ENCODE results near the gene NHERF1.

Gene NHERF1

DNA sequence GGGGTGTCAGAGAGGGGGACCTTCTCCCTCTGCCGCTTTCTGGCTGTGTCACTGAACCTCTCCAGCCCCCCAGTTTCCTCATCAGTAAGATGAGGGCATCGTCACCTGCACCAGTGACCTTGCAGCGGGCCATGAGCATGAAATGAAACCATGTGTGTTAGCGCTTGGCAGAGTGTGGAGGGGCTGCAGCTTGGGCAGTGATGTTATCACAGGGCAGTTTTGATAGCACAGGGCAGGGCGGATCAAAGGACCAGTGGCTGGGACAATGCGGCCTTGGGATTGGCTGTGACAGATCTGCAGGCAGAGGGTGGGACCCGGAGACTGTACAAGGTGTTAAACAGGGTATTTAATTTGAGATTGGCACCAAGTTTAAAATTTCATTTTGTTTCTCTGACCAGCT is 66.6 kb downstream of the NHERF1 start:
- no peak for DNase-seq

DNA sequence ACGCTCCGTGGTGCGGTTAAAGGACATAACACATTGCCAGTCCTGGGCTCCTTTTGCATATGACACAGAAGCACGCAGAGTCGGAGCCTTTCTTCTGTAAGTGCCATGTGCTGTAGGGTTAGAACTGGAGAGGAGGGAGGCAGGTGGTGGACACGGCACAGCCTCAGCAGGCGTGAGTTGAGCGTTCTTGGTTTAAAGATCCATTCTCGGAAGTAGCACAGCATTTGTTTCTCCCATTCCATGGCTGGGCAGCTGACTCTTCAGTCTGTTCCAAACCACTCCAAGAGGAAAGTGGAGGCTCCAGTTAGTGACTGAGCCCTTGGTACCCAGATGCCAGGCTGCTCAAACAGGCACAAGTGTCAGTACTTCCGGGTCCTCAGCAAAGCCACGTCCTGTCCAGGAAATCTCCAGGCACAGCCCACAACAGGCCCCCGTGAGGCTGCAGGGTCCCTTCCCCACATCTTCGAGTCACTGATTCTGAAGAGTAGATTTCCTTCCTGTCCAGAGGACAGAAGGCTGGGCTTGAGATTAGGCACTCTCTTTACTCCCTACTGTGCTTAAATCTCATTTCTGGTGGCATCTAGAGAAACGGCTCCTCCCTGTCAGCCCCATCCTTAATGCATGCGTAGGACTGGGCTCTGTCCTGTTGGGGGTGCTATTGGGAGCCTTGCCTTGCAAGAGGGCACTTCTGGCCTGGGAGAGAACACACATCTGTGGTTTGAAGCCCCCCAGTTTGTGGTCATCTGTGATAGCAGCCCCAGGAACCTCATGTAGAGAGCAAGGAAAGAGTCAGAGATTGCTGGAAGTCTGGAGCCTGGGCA is 67.3 kb downstream of the NHERF1 start:
- DNase-seq = no peak

DNA sequence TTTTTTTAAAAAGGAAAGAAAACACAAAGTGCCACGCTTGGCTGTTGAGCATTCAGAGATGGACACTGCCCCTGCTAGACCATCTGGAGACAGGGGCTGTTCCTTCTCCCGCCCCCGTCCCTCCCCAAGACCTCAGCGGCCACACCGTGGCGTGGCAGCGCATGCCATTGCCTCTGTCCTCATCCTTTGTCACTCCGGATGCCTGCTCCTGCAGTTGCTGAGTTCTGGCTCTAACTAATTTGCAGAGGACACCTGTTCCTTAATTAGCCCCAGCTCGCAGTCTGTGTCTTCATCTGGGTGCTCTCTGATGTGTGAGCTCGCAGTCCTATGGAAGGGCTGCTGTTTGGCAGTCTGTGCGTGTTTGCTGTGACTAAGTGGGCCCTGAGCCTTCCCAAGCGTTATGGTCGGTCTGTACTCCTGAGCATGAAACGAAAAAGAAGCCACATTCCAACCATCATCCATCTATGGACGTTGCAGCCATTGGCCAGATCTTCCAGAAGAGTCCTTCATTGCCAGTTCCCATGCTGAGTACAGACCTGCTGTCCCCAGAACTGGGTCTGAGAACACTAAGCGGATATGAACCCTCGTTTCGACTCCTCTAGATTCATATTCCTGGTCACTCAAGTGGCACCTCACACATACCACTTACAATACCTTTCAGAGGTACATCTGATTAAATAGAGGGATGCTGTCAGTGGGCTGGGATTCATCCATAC is 68.6 kb downstream of the NHERF1 start:
- DNase-seq = no peak

DNA sequence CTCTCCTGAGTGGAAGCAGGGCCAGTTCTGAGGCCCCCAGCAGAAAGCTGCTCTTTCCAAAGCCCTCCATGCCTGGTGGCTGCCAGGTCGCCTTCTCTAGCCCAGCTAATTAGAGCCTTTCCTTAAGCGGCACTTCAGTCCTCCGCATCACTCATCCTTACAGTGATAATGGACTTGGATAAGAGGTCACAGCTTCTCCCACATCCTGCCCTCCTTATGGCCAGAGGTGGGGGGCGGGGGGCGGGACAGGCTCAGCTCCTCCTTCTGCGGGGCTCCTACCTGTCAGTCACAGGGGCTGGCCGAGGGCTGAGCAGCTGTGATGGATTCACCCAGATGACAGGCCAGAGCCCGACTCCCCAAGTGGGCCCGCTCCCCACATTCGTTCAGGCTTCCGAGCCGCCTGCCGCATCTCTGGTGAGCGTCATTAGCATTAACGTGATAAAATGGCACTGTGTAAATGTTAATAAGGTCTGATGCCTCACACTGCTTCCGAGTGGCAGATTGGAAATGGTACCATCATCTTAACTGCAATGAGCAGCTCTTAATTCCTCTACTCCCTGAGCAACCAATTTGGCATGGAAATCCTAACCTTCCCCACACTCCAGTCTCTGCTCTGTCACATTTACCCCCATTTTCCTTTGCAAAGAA is 70.0 kb downstream of the NHERF1 start:
- no peak for DNase-seq

Measured in NCI-H748 treated with DMSO at 0.1 percent for 48 hours (cell line).